OCI-LY1 (cell line): ENCODE results near the gene PARD3B.

Experiments used
- H2AFZ ChIP-seq: fragments of 200-600 bp; sonication (generic), shearing (Covaris generic); 2 replicates; pipeline ENCODE4 v1.6.0; 2014; ENCODE audit warnings: antibody characterized with exemption, mild to moderate bottlenecking, low read length
- H3F3A ChIP-seq: fragments of 200-600 bp; sonication (generic), shearing (Covaris generic); 2 replicates; pipeline ENCODE4 v1.6.0; 2014; ENCODE audit warnings: mild to moderate bottlenecking, antibody characterized with exemption, low read length, moderate library complexity; ENCODE audit not compliant: insufficient read depth
- H3K27ac ChIP-seq: fragments of 200-600 bp; sonication (generic); 2 replicates; pipeline ENCODE4 v1.5.1; 2014; ENCODE audit warnings: low read length, mixed run types, mild to moderate bottlenecking, low read depth; ENCODE audit not compliant: poor library complexity, severe bottlenecking
- H3K27me3 ChIP-seq: fragments of 200-600 bp; sonication (generic); 2 replicates; pipeline ENCODE4 v1.6.0; 2014; ENCODE audit warnings: antibody characterized with exemption, mild to moderate bottlenecking, low read length, moderate library complexity; ENCODE audit not compliant: insufficient read depth
- H3K36me3 ChIP-seq: fragments of 200-600 bp; sonication (generic); 2 replicates; pipeline ENCODE4 v1.6.1; 2014; ENCODE audit warnings: mild to moderate bottlenecking, antibody characterized with exemption, low read length, moderate library complexity, mixed read lengths; ENCODE audit not compliant: insufficient read depth
- H3K4me1 ChIP-seq: fragments of 200-600 bp; sonication (generic); 2 replicates; pipeline ENCODE4 v1.5.1; 2014; ENCODE audit warnings: mild to moderate bottlenecking, low read length, moderate library complexity; ENCODE audit not compliant: insufficient read depth, severe bottlenecking
- H3K4me2 ChIP-seq: fragments of 200-600 bp; sonication (generic), shearing (Covaris generic); 2 replicates; pipeline ENCODE4 v1.6.1; 2014; ENCODE audit warnings: low read length
- H3K4me3 ChIP-seq: fragments of 200-600 bp; sonication (generic); 2 replicates; pipeline ENCODE4 v1.5.1; 2014; ENCODE audit warnings: low read length, low read depth, mild to moderate bottlenecking, mixed read lengths; ENCODE audit not compliant: poor library complexity, severe bottlenecking
- H3K79me2 ChIP-seq: fragments of 200-600 bp; shearing (Covaris generic); 2 replicates; pipeline ENCODE4 v1.6.1; 2016; ENCODE audit warnings: mixed run types, low read length, mixed read lengths; ENCODE audit not compliant: insufficient read depth
- H3K9ac ChIP-seq: fragments of 200-600 bp; sonication (generic), shearing (Covaris generic); 2 replicates; pipeline ENCODE4 v1.6.1; 2014; ENCODE audit warnings: mild to moderate bottlenecking, low read length, mixed read lengths
- H3K9me2 ChIP-seq: fragments of 200-600 bp; sonication (generic), shearing (Covaris generic); 2 replicates; pipeline ENCODE4 v1.6.1; 2014; ENCODE audit warnings: low read depth, mild to moderate bottlenecking, low read length, mixed read lengths
- H3K9me3 ChIP-seq: fragments of 200-600 bp; shearing (Covaris generic); 2 replicates; pipeline ENCODE4 v1.6.1; 2014; ENCODE audit warnings: low read length, mixed read lengths
- H4K20me1 ChIP-seq: fragments of 200-600 bp; sonication (generic), shearing (Covaris generic); 2 replicates; pipeline ENCODE4 v1.6.0; 2016; ENCODE audit warnings: mild to moderate bottlenecking, low read length; ENCODE audit not compliant: insufficient read depth
- EZH2 ChIP-seq: fragments of 200-600 bp; sonication (generic), shearing (Covaris generic); IDR thresholded peaks from 2 replicates; pipeline ENCODE4 v1.8.0; 2017; ENCODE audit warnings: borderline replicate concordance, mixed run types, mild to moderate bottlenecking, antibody characterized with exemption, low read length, moderate library complexity, mixed read lengths
- TF ChIP-seq, protein P1 (sequence below): fragments of 200-600 bp; sonication (generic), shearing (Covaris generic); IDR thresholded peaks from 2 replicates; pipeline ENCODE4 v1.5.1; 2017; ENCODE audit warnings: mild to moderate bottlenecking, antibody characterized with exemption, low read length, moderate library complexity, mixed read lengths

Gene PARD3B

DNA sequence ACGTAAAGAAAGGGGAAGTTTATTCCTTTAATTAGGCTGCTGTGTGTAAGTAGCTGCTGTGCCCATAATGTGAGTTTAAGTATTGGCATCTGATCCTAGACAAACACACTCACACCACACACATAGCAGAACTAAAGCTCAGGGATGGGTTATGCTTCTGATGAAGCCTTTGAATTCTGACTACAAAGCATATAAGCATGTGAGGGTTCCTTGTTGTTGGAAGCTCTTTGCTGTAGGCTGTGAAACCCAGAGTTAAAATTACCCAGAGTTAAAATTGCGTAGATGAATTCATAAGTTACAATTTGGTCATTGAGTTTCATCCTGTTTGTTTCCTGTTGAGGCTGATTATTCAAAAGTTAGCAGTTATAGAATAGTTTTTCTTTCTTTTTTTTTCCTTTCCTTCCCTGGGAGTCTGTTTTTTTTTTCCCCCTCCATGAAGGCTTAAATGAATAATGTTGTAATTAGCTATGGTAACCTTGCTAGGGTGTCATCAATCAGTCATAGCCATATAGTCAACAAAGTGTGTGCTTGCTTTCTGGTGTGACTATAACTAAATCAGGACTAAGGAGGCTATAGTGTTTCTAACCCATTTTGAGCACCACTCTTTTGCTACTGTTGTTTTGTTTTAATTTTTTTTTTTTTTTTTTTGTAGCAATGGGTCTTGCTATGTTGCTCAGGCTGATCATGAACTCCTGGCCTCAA is 426.1 kb downstream of the PARD3B start:
- Histone ChIP-seq H3K9ac (no peak overlapping the region), H3K4me3 (no peak overlapping the region), H3K9me3 (no peaks in the 10 kb centered on the region), H3F3A (no peaks in the 10 kb centered on the region), H3K27ac (no peak overlapping the region), H3K4me2 (no peak overlapping the region), H3K79me2 (no peaks in the 10 kb centered on the region), H3K27me3 (no peaks in the 10 kb centered on the region), H2AFZ (no peak overlapping the region), H3K9me2 (no peaks in the 10 kb centered on the region), H3K36me3 (no peaks in the 10 kb centered on the region), H4K20me1 (no peaks in the 10 kb centered on the region), H3K4me1 (no peaks in the 10 kb centered on the region)
- TF ChIP-seq EZH2, result no peak
- TF ChIP-seq, protein P1, sequence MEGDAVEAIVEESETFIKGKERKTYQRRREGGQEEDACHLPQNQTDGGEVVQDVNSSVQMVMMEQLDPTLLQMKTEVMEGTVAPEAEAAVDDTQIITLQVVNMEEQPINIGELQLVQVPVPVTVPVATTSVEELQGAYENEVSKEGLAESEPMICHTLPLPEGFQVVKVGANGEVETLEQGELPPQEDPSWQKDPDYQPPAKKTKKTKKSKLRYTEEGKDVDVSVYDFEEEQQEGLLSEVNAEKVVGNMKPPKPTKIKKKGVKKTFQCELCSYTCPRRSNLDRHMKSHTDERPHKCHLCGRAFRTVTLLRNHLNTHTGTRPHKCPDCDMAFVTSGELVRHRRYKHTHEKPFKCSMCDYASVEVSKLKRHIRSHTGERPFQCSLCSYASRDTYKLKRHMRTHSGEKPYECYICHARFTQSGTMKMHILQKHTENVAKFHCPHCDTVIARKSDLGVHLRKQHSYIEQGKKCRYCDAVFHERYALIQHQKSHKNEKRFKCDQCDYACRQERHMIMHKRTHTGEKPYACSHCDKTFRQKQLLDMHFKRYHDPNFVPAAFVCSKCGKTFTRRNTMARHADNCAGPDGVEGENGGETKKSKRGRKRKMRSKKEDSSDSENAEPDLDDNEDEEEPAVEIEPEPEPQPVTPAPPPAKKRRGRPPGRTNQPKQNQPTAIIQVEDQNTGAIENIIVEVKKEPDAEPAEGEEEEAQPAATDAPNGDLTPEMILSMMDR, result no peak

DNA sequence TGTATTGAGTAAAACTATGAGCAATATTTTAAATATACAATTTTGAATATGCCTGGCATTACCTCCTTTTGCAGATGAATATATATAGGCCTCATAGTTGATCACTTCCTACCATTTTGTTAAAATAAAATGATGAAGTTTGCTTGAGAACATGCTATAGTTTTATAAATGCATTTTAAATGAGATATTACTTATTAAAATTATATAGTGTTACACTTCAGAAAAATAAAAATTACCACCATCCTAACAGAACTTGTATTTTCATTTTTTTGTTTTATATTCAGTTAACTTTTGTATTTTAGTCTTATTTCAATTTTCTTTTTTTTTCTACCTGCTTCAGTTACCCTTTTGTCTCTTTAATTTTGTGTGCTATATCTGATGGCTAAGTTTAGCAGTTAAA is 426.9 kb downstream of the PARD3B start:
- Histone ChIP-seq H3K4me2 (no peak overlapping the region), H3K36me3 (no peaks in the 10 kb centered on the region), H3K27ac (no peak overlapping the region), H3K79me2 (no peaks in the 10 kb centered on the region), H3K9me3 (no peaks in the 10 kb centered on the region), H3K4me3 (no peak overlapping the region), H3K9me2 (no peaks in the 10 kb centered on the region), H4K20me1 (no peaks in the 10 kb centered on the region), H3K9ac (no peak overlapping the region), H3K4me1 (no peaks in the 10 kb centered on the region), H3K27me3 (no peaks in the 10 kb centered on the region), H3F3A (no peaks in the 10 kb centered on the region), H2AFZ (no peak overlapping the region)
- TF ChIP-seq, protein P1, result no peak
- TF ChIP-seq EZH2, result no peak

DNA sequence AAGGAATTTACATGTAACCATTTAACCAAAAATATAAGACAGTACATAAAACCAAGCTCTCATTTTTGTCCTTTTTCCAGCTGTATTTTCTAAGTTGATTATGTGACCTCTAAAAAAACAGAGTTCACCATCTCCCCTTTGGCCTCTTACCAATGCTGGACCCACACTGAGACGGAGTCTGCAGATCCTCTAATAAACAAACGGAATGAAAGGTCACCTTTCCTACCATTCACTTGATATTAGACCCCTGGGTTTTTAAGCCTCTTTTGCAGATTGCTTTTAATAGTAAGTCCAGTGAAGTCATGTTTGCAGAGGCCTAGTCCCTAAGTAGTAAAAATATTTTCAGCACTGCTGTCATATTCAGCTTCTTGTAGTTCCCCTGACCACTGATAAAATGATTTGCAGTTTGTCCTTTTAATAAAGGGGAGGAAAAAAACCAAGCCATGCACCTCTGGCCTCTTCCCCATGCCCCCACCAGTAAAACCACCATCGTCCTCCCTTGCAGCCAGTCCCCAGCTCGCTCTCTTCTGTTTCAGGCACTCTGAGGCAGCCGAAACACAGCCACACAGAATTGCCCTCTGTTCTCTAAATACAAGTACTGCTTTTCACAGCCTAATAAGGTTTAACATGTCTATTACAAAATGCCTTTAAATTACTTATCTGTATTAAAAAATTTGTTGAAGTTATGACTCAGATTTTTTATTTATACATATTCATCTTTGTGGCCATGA is 427.5 kb downstream of the PARD3B start:
- Histone ChIP-seq H2AFZ (no peak overlapping the region), H3K4me3 (no peak overlapping the region), H3K79me2 (no peaks in the 10 kb centered on the region), H3F3A (no peaks in the 10 kb centered on the region), H3K4me1 (no peaks in the 10 kb centered on the region), H3K9me3 (no peaks in the 10 kb centered on the region), H3K27me3 (no peaks in the 10 kb centered on the region), H3K9me2 (no peaks in the 10 kb centered on the region), H3K27ac (no peak overlapping the region), H3K36me3 (no peaks in the 10 kb centered on the region), H3K4me2 (no peak overlapping the region), H3K9ac (no peak overlapping the region), H4K20me1 (no peaks in the 10 kb centered on the region)
- TF ChIP-seq, protein P1, result no peak
- no peak for TF ChIP-seq EZH2
